Measurements from ENCODE around the gene TBC1D22B.

DNA sequence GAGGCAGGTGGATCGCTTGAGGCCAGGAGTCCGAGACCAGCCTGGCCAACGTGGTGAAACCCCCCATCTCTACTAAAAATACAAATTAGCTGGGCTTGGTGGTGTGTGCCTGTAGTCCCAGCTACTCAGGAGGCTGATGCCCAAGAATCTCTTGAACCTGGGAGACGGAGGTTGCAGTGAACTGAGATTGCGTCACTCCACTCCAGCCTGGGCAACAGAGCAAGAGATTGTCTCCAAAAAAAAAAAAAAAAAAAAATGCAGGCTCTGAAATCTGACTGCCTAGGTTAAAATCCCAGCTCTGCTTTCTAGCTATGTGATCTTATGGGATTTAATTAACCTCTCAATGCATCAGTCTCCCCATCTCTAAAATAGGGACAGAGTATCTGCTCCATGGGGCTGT lies 3.6 kb downstream of the TBC1D22B start:
- TF ChIP-seq POLR2AphosphoS5 (IDR thresholded peaks at IDR 0.05; ENCODE audit: low read depth, low read length) (no peak), POLR2A (IDR thresholded peaks at IDR 0.05; ENCODE audit: low read depth, low read length) (no peak), TAF1 (IDR thresholded peaks at IDR 0.05; ENCODE audit: borderline replicate concordance, low read depth, low read length) (no peak)

Measured in GM12892 (cell line).